HG03159 (cell line): ENCODE data around the gene AJM1.
A peak's percentile ranks its signal among the peaks of the same experiment; 100 is the strongest.
"Not testable (repeated sequence)": the region's sequence is repeated elsewhere in the genome, so short reads cannot be mapped to it uniquely, and the experiment has no call there.

Experiments
- ATAC-seq: cut with Tn5 transposase; IDR thresholded peaks from one replicate; pipeline ENCODE4 v1.9.1; 2021; ENCODE audit warnings: mild to moderate bottlenecking, moderate library complexity; ENCODE audit not compliant: unreplicated experiment

Gene AJM1

DNA sequence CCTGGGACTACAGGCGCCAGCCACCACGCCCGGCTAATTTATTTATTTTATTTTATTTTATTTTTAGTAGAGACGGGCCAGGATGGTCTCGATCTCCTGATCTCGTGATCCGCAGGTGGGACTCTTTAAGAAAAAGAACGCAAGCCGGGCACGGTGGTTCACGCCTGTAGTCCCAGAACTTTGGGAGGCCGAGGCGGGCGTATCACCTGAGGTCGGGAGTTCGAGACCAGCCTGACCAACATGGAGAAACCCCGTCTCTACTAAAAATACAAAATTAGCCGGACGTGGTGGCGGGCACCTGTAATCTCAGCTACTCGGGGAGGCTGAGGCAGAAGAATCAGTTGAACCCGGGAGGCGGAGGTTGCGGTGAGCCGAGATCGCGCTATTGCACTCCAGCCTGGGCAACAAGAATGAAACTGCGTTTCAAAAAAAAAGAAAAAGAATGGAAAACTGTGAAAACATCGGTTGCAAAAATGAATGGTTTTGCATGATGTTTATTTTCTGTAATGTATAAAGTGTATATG, 24.7 kb downstream of the AJM1 start:
- not testable (repeated sequence) for ATAC-seq

DNA sequence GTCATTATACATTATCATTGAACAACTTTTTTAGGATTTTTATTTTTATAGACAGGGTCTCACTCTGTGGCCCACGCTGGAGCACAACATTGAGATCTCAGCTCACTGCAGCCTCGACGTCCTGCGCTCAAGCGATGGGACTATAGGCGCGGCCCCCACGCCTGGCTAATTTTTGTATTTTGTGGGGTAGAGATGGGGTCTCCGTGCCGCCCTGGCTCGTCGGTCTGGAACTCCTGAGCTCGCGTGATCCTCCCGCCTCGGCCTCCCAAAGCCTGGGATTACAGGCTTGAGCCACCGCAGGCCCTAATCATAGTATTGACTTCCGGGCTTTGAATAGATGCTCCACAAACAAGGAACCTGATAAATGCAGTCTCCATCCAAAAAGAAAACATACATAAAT, 25.2 kb downstream of the AJM1 start:
- no peak for ATAC-seq

DNA sequence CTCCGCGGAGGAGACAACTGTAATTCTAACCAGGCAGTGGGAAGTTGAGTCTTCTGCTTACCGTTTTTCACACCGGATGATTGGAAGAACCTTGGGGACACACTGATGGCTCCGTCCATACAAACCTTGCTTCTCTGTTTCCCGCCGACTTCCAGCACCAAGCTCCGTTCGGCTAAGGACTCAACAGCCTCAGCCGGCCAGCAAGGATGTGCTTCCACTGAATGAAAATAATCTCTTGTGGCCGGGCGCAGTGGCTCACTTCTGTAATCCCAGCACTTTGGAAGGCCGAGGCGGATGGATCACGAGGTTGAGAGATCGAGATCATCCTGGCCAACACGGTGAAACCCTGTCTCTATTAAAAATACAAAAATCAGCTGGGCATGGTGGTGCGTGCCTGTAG, 25.6 kb downstream of the AJM1 start:
- ATAC-seq: no peak

DNA sequence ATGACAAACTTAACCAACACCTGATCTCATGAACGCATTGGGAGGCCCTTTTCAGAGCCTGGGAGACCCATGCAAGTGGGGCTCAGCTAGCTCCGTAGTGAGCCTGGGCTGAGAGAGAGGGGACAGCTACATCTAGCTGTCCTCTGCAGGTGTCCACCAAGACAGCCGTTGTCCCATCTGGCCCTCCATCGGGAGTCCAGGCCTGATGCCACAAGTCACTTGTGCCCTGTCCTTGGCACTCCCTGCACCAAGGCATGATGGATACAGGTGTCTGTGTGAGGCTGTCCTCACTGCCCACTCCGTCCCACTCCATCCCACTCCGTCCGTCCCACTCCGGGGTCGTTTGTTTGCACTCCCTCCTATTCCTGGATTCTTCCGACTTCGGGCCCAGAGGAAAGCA, 26.4 kb downstream of the AJM1 start:
- no peak for ATAC-seq

DNA sequence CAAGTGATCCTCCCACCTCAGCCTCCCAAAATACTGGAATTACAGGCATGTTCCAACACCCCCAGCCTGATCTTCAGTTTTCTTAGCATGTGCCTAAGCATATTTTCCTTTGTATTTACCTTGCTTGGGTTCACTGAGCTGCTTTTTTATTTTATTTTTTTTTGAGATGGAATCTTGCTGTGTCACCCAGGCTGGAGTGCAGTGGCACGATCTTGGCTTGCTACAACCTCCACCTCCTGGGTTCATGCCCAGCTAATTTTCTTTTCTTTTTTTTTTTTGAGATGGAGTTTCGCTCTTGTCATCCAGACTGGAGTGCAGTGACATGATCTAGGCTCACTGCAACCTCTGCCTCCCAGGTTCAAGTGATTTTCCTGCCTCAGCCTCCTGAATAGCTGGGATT, 27.3 kb downstream of the AJM1 start:
- ATAC-seq: not testable (repeated sequence)

DNA sequence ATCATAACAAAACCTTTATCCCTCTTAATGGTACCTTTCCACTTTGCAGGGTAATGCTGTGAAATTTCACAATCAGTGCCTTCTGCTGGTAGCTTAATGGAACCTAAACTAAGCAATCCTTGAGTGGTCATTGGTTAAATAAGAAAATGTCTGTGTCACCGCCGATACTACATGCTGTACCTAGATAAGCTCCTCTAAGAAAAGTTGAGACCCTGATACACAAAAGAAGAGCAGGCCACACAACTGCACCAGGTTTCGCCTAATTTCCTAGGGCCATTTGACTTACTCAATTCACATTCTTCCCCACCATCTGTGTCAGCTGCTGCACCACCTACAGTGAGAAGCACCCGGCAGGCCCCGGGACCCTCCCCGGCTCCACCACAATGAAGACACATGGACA, 32.9 kb downstream of the AJM1 start:
- no peak for ATAC-seq

DNA sequence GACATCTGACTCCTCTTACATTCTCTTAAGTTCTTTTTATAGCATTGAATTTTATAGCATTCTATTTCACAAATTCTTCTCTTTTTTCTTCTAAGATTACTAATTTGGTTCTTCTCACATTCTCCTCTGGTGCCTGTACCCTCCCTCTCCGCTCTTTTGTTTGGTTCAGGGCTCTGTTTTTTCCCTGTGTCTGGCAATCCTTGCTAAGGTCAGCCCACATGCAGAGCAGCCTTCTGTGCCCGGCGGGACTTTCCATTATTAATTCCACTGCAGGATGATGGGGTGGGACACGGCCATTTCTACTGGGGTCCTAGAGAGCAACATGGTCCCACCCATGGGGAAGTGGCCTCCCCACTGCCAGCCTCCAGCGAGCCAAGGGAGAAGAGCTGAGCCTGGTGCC, 34.2 kb downstream of the AJM1 start:
- no peak for ATAC-seq

DNA sequence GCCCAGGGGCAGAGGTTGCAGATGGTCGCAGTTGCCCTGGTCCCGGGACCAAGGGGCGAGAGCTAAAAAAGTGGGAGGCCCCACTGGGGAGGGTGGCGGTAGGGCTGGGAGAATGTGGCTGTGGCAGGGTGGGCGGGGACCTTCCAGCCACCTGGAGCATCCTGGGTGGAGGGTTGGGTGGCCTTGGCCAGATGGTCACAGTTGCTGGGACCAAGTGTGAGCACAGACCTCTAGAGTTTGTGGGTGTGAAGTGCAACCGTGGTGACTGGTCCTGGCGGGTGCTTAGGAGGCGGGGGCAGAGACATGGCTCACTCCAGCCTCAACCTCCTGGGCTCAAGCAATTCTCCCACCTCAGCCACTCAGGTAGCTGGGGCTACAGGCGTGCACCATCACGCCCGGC, 38.4 kb downstream of the AJM1 start:
- ATAC-seq: no peak

DNA sequence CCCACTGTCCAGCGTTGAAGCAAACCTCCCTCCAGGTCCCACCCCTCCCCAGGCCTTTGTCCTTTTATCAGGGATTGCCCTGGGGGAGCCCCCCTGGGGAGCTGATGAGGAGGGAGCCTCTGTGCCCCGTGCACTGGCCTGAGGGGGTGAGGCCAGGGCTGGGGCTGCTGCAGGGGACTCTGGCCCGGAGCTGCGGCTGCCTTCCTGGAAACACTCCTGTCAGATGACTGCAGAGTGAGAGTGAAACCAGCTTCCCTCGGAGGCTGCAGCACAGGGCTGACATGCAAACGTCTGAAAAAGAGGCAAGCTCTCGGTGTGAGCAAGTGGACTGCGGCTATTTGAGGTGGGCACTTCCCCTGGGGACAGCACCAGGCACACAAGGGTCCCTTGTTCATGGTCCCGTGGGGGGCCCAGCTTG, 39.4 kb downstream of the AJM1 start:
- no peak for ATAC-seq

DNA sequence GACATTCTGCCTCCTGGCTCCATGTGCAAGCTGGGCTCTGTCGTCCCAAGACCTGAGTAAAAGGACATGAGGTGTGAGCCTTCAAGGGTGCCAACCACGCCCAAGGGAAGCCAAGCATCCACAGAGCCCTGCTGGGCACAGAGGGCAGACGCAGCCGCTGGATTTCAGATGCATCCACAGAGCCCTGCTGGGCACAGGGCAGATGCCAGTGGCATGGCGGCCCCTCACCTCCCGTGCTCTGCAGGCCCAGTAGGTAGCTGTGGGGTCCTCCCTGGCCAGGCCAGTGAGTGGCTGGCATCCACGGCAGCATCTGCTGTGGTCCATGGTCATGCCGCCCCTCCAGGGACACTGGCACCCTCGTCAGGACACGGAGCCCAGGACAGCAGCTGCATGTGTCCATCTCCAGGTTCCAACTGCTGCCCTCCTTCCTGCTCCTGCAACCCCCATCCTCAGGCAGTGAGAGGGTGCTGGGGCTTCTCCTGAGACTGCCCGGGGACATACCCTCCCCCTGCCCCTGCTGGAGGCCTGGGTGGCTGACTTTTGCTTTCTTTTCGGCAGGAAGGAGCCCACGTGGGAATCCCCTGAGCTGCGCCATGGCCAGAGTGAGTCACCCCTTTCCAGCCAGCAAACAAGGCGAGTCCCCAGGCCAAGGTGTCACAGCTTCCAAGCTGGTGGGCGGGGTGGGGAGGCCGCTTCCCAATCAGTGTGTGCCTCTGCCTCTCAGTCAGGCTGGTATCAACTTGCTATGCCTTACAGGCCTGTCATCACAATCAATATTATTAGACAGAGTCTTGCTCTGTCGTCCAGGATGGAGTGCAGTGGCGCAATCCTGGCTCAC, 40.0 kb downstream of the AJM1 start:
- ATAC-seq: no peak

DNA sequence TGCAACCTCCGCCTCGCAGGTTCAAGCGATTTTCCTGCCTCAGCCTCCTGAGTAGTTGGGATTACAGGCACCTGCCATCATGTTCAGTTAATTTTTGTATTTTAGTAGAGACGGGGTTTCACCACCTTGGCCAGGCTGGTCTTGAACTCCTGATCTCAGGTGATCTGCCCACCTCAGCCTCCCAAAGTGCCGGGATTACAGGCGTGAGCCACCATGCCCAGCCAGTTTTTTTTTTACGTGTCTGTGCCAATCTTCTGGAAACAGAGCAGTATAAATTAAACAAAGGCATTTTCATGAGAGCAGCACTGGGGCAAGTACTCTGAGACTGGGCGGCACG, 40.6 kb downstream of the AJM1 start:
- not testable (repeated sequence) for ATAC-seq

DNA sequence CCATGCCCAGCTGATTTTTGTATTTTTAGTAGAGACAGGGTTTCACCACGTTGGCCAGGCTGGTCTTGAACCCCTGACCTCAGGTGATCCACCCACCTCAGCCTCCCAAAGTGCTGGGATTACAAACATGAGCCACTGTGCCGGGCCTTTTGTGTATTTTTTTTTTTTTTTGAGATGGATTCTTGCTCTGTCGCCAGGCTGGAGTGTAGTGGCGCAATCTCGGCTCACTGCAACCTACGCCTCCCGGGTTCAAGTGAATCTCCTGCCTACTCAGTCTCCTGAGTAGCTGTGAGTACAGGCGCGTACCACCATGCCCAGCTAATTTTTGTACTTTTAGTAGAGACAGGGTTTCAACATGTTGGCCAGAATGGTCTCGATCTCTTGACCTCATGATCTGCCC, 41.4 kb downstream of the AJM1 start:
- ATAC-seq: not testable (repeated sequence)

DNA sequence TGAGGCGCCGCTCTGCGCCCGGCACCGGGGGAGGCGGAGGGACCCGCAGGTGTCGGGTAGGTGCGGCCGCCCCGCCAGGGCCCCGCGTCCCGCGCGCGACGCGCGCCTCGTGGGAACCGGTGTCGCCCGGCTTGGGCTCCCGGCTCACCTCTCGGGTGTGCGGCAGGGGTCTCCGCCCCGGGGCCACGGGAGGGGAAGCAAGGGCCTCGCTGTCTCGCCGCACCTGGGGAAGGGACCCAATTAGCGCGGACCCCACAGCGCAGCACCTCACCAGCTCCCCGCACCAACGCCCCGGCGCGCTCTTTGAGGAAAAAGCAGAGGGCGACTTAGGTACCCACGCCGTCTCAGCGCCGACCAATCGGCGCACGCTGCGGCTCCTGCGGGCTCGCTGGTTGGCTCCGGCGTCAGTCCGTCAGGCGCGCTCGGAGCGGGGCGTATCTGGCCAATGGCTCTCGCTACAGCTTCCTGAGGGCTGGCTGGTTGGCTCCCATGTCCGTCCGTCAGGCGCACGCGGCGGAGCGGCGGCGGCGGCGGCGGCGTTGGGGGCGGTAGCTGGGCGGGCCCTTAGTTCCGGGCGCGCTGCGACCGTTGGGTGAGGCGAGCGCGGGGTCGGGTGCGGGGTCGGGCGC, 43.8 kb downstream of the AJM1 start, which contains the start of gene TRAF2:
Gene TRAF2, plus strand, starts transcription at position 567 of the 629 bp plus-strand sequence. CDS start 12,225 bp downstream, outside the sequence.
- peak; percentile 87 for ATAC-seq

DNA sequence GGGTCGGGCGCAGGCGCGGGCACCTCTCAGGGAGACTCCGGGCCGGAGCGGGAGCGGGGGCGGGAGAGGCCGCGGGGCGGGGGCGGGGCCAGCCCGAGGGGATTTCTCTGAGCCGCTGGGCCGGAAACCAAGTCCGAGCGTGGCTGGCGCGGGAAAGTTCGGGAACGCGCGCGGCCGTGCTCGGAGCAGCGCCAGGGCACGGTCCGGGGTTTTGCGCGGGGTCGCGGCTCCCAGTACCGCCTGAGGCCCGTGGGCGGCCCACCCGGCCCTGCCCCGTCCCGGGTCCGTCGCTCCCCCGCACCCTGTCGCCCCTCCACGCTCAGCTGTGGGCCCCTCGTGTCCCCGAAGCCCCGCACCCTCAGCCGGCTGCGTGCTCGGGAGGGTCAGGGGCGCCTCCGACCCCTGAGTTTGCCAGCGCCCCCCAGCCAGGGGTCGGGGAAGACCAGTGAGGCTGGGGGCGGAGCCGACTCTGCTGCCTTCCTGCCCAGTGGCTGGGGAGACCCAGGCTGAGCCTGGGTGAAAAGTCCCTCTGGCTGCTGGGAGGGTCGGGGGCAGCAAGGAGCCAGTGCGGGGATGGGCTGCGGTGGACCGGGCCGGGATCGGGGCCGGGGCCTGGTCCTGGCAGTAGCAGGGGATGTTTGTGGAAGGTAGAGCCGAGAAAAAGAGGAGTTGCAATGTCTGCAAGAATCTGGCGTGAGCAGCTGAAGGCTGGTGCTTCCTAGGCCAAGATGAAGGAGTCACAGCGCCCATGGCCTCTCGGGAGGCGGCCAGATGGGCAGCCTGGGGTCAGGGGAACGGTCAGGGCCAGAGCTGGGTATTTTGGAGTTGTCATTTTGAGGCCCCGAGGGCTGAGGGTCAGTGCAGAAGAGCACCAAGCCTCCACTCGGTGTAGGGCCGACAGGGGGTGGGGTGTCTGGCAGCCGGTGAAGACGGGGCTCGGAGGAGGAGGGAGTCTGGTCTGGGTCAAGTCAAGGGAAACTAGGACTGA, 44.6 kb downstream of the AJM1 start:
- peak; percentile 25 for ATAC-seq

DNA sequence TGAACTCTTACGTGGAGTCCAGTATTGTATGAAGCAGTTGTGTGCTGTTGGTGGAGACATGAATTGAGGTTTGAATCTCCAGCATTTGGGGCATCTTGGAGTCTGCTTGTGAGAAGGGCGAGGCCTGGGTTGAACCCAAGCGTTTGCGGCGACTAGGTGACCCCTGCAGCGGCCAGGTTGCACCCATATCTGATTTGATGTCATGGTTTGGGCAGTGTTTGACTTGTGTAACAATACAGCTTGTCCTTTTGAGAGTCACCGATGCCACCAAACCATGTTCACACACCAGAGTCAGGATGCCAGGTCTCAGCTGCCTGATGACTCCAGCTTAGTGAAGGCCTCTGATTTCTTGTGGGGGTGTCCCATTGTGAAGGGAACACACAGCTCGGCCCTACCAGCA, 46.2 kb downstream of the AJM1 start:
- no peak for ATAC-seq

DNA sequence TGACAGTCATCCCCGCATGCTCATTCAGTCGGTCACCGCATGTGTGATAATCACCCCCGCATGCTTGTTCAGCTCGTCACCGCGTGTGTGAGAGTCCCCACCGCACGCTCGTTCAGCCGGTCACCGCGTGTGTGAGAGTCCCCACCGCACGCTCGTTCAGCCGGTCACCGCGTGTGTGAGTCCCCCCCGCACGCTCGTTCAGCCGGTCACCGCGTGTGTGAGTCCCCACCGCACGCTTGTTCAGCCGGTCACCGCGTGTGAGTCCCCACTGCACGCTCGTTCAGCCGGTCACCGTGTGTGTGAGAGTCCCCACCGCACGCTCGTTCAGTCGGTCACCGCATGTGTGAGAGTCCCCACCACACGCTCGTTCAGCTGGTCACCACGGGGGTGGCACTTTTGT, 47.6 kb downstream of the AJM1 start:
- no peak for ATAC-seq

DNA sequence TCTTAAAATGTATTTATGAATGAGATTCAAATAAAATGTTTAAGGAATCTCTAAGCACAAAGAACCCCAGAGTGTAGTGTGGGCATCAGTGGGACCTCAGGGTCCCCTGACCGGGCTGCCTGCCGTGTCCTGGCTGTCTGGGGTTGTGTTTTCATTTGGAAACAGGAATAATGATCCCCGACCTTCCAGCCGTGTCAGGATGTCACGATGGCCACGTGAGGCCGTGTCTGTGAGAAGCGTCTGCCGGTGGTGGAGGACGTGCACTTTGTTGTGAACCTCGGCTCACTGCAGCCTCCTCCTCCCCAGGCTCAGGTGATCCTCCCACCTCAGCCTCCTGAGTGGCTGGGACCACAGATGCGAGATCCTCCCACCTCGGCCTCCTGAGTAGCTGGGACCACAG, 48.4 kb downstream of the AJM1 start:
- ATAC-seq: no peak
